ENCODE results near the gene P2RY14.

P2RY14 gene

DNA sequence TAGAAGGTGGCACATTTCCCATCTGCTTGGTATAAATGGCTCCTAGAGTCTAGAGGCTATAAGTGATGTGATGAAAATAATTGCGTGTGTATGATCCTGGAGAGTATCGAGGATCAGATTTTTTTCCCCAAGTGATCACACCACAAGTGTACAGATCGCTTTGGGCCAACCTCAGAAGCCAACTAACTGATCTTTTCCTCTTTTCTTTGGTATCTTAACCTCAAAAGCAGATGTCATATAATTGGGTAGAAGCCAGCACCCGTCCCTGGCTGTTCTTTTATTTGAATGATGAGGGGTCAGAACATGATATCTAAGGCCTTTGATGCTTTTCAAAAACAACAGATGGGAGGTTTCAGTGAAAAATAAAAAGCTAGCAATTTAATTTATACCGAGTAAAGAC is 3.3 kb downstream of the P2RY14 start:
- H3K36me3 ChIP-seq (ENCODE audit: insufficient read depth, low read length), result no peaks in the 10 kb centered on the region
- H3K9me3 ChIP-seq (ENCODE audit: insufficient read depth, low read length, severe bottlenecking), result no peaks in the 10 kb centered on the region
- ATAC-seq (ENCODE audit: insufficient read depth, low read depth) (0 out of 3 replicates have a peak, but pooled peaks have one; percentile 44), DNase-seq (no peak)
- no peak for TF ChIP-seq EZH2 (IDR thresholded peaks at IDR 0.05; ENCODE audit: borderline replicate concordance, low read depth, low read length, severe bottlenecking)
- TF ChIP-seq, protein P1, sequence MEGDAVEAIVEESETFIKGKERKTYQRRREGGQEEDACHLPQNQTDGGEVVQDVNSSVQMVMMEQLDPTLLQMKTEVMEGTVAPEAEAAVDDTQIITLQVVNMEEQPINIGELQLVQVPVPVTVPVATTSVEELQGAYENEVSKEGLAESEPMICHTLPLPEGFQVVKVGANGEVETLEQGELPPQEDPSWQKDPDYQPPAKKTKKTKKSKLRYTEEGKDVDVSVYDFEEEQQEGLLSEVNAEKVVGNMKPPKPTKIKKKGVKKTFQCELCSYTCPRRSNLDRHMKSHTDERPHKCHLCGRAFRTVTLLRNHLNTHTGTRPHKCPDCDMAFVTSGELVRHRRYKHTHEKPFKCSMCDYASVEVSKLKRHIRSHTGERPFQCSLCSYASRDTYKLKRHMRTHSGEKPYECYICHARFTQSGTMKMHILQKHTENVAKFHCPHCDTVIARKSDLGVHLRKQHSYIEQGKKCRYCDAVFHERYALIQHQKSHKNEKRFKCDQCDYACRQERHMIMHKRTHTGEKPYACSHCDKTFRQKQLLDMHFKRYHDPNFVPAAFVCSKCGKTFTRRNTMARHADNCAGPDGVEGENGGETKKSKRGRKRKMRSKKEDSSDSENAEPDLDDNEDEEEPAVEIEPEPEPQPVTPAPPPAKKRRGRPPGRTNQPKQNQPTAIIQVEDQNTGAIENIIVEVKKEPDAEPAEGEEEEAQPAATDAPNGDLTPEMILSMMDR (IDR thresholded peaks at IDR 0.05; ENCODE audit: borderline replicate concordance, extremely low read depth, low read length, poor library complexity, severe bottlenecking), result no peak
- peaks cover 15% of the 10 kb centered on the region for H3K4me1 ChIP-seq (ENCODE audit: insufficient read depth, low read length)
- no peak overlapping the region for H2AFZ ChIP-seq (ENCODE audit: low read depth, low read length)
- no peak overlapping the region for H3K27ac ChIP-seq (ENCODE audit: low read length)
- H4K20me1 ChIP-seq (ENCODE audit: insufficient read depth, low read length), result no peaks in the 10 kb centered on the region
- no peaks in the 10 kb centered on the region for H3K79me2 ChIP-seq (ENCODE audit: insufficient read depth, low read length)
- no peaks in the 10 kb centered on the region for H3K27me3 ChIP-seq (ENCODE audit: insufficient read depth, low read length, poor library complexity)
- no peak overlapping the region for H3K4me3 ChIP-seq (ENCODE audit: low read depth in 1 of 2, low read length in 2 of 2)
- H3K9ac ChIP-seq (ENCODE audit: low read depth, low read length), result no peak overlapping the region
- H3K4me2 ChIP-seq (ENCODE audit: insufficient read depth, low read length), result no peak overlapping the region

DNA sequence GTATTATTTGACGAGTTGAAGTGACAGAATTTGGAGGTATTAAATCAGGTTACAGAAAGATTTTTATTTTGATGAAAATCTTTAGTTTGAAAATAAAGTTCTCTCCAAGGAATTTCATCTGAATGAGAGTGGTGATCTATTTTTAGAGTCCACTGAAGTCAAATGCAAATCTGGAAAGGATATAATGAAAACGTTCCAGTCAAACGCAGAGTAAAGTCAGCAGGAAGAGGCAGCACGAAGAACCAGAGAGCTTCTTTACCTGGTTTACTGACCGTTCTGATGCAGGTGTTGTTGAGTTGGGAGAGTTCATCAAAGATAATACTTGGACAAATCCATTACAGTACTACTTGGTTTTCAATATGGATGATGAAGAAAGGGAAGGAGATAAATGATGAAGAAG is 8.7 kb downstream of the P2RY14 start:
- DNase-seq (no peak), ATAC-seq (ENCODE audit: insufficient read depth, low read depth) (no peak)
- no peaks in the 10 kb centered on the region for H3K79me2 ChIP-seq (ENCODE audit: insufficient read depth, low read length)
- H3K4me3 ChIP-seq (ENCODE audit: low read depth in 1 of 2, low read length in 2 of 2), result no peak overlapping the region
- H2AFZ ChIP-seq (ENCODE audit: low read depth, low read length), result no peak overlapping the region
- no peak for TF ChIP-seq EZH2 (IDR thresholded peaks at IDR 0.05; ENCODE audit: borderline replicate concordance, low read depth, low read length, severe bottlenecking)
- TF ChIP-seq, protein P1 (IDR thresholded peaks at IDR 0.05; ENCODE audit: borderline replicate concordance, extremely low read depth, low read length, poor library complexity, severe bottlenecking), result no peak
- no peak overlapping the region for H3K9ac ChIP-seq (ENCODE audit: low read depth, low read length)
- no peaks in the 10 kb centered on the region for H3K9me3 ChIP-seq (ENCODE audit: insufficient read depth, low read length, severe bottlenecking)
- H3K27me3 ChIP-seq (ENCODE audit: insufficient read depth, low read length, poor library complexity), result no peaks in the 10 kb centered on the region
- H3K27ac ChIP-seq (ENCODE audit: low read length), result no peak overlapping the region
- H3K36me3 ChIP-seq (ENCODE audit: insufficient read depth, low read length), result no peaks in the 10 kb centered on the region
- H4K20me1 ChIP-seq (ENCODE audit: insufficient read depth, low read length), result no peaks in the 10 kb centered on the region
- H3K4me2 ChIP-seq (ENCODE audit: insufficient read depth, low read length), result no peak overlapping the region
- H3K4me1 ChIP-seq (ENCODE audit: insufficient read depth, low read length), result peaks cover 13% of the 10 kb centered on the region

DNA sequence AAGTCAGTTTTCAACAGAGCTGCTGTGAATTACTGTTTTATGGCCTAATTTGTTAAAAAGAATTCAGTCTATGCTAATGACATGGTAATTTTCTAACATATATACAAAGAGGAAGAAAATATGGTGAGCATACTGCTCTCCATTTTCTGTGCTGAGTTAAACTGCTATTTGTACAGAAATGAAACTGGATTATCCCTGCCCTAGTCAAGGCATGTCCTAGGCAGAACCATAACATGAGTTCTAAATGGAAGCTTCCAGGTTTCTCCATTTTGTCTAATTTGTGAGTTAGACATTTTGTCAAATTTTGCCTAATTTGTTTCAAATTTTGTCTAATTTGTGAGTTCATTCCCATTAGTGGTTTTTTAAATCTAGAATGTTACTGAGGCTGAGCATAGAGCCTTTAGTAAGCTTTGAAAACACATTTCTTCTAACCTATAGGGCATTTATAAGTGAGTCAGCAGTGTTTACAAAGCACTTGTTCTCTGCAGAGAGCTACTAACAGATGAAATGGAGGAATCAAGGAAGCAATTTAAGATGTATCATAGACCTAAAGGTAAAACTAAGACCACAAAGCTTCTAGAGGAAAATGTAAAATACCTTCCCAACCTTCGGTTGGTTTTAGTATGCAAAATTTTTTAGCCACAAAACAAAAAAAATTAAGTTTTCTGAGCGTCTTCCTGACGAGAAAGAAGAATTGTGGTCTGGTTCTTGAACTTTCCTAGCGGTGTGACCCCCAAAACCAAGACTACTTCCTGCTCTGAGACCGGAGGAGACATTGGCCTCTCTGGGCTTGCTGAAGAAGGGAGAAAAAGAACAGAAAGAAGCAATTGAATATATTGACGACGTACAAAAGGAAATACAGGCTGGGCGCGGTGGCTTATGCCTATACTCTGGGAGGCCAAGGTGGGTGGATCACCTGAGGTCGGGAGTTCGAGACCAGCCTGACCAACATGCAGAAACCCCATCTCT is 9.8 kb downstream of the P2RY14 start:
- TF ChIP-seq, protein P1 (IDR thresholded peaks at IDR 0.05; ENCODE audit: borderline replicate concordance, extremely low read depth, low read length, poor library complexity, severe bottlenecking), result no peak
- TF ChIP-seq EZH2 (IDR thresholded peaks at IDR 0.05; ENCODE audit: borderline replicate concordance, low read depth, low read length, severe bottlenecking), result no peak
- H2AFZ ChIP-seq (ENCODE audit: low read depth, low read length), result peak overlapping the region; percentile 5; the same call in 1 of the 2 replicates
- no peak overlapping the region for H3K4me2 ChIP-seq (ENCODE audit: insufficient read depth, low read length)
- H3K4me1 ChIP-seq (ENCODE audit: insufficient read depth, low read length), result peaks cover 13% of the 10 kb centered on the region
- H3K9ac ChIP-seq (ENCODE audit: low read depth, low read length), result no peak overlapping the region
- no peaks in the 10 kb centered on the region for H3K79me2 ChIP-seq (ENCODE audit: insufficient read depth, low read length)
- H3K9me3 ChIP-seq (ENCODE audit: insufficient read depth, low read length, severe bottlenecking), result no peaks in the 10 kb centered on the region
- H4K20me1 ChIP-seq (ENCODE audit: insufficient read depth, low read length), result no peaks in the 10 kb centered on the region
- H3K4me3 ChIP-seq (ENCODE audit: low read depth in 1 of 2, low read length in 2 of 2), result no peak overlapping the region
- H3K27me3 ChIP-seq (ENCODE audit: insufficient read depth, low read length, poor library complexity), result no peaks in the 10 kb centered on the region
- ATAC-seq (ENCODE audit: insufficient read depth, low read depth), result peak; percentile 84
- peak overlapping the region; percentile 53 for H3K27ac ChIP-seq (ENCODE audit: low read length)
- no peaks in the 10 kb centered on the region for H3K36me3 ChIP-seq (ENCODE audit: insufficient read depth, low read length)
- DNase-seq, result peak; percentile 52

Data from DND-41 (cell line).